ENCODE data around the gene MAP3K9. TPM values are rescaled to one million over a fixed set of nuclear protein-coding genes. Genes with fewer than 3 reads are reported as not detected.

Gene MAP3K9
- total RNA-seq, 4 donors from 2014 or later: 12.6 to 16.5 (median 14.7) TPM

- TF ChIP-seq POLR2A (IDR thresholded peaks at IDR 0.05) (no peak), POLR2AphosphoS5 (IDR thresholded peaks at IDR 0.05) (no peak)
- H3K9me3 ChIP-seq: no peaks in the 10 kb centered on the region
- H3K27ac ChIP-seq: no peak overlapping the region
- DNase-seq (ENCODE audit: low spot score in 2 of 2): no peak
- WGBS: 84% methylated on average over 3 of the region's 3 CpGs
- no peaks in the 10 kb centered on the region for H3K36me3 ChIP-seq
- no peaks in the 10 kb centered on the region for H3K4me1 ChIP-seq
- no peaks in the 10 kb centered on the region for H3K27me3 ChIP-seq
- no peak overlapping the region for H3K4me3 ChIP-seq
These were observed 36.0 kb downstream of the MAP3K9 start for GRCh38 chr14:70773182-70773862.

GRCh38 chr14:70771781-70772212 is 37.5 kb downstream of the MAP3K9 start:
- no peak overlapping the region for H3K27ac ChIP-seq
- TF ChIP-seq POLR2AphosphoS5 (IDR thresholded peaks at IDR 0.05) (no peak), POLR2A (IDR thresholded peaks at IDR 0.05) (no peak), EP300 (IDR thresholded peaks at IDR 0.05) (no peak), CTCF (IDR thresholded peaks at IDR 0.05) (no peak)
- H3K4me1 ChIP-seq: no peaks in the 10 kb centered on the region
- H3K27me3 ChIP-seq: no peaks in the 10 kb centered on the region
- no peak for DNase-seq (ENCODE audit: low spot score in 2 of 2)
- no peak overlapping the region for H3K4me3 ChIP-seq
- no peaks in the 10 kb centered on the region for H3K36me3 ChIP-seq
- 72% methylated on average over 14 of the region's 15 CpGs for WGBS
- H3K9me3 ChIP-seq: no peaks in the 10 kb centered on the region

GRCh38 chr14:70770490-70770889 is 38.8 kb downstream of the MAP3K9 start:
- WGBS: 73% methylated on average over 7 of the region's 7 CpGs
- Histone ChIP-seq H3K4me3 (no peak overlapping the region), H3K27me3 (no peaks in the 10 kb centered on the region), H3K4me1 (no peaks in the 10 kb centered on the region), H3K27ac (no peak overlapping the region), H3K36me3 (no peaks in the 10 kb centered on the region), H3K9me3 (no peaks in the 10 kb centered on the region)
- DNase-seq (ENCODE audit: low spot score in 2 of 2): no peak
- TF ChIP-seq POLR2A (IDR thresholded peaks at IDR 0.05): no peak
- TF ChIP-seq CTCF (IDR thresholded peaks at IDR 0.05): no peak
- no peak for TF ChIP-seq EP300 (IDR thresholded peaks at IDR 0.05)

- Histone ChIP-seq H3K27ac (no peak overlapping the region), H3K4me3 (no peak overlapping the region), H3K9me3 (no peaks in the 10 kb centered on the region), H3K27me3 (no peaks in the 10 kb centered on the region), H3K4me1 (no peaks in the 10 kb centered on the region), H3K36me3 (no peaks in the 10 kb centered on the region)
- TF ChIP-seq POLR2A (IDR thresholded peaks at IDR 0.05): no peak
- no peak for TF ChIP-seq EP300 (IDR thresholded peaks at IDR 0.05)
- TF ChIP-seq POLR2AphosphoS5 (IDR thresholded peaks at IDR 0.05): no peak
- no peak for DNase-seq (ENCODE audit: low spot score in 2 of 2)
- WGBS: 100% methylated on average over 1 of the region's 1 CpG
These were observed 49.9 kb downstream of the MAP3K9 start for GRCh38 chr14:70759398-70759797.

- H3K27ac ChIP-seq: no peak overlapping the region
- no peak for TF ChIP-seq EP300 (IDR thresholded peaks at IDR 0.05)
These were observed 53.7 kb downstream of the MAP3K9 start for GRCh38 chr14:70755655-70756054.

GRCh38 chr14:70754991-70755390 is 54.3 kb downstream of the MAP3K9 start:
- TF ChIP-seq EP300 (IDR thresholded peaks at IDR 0.05) (no peak), POLR2A (IDR thresholded peaks at IDR 0.05) (no peak), POLR2AphosphoS5 (IDR thresholded peaks at IDR 0.05) (no peak), CTCF (IDR thresholded peaks at IDR 0.05) (no peak)
- H3K4me3 ChIP-seq: no peak overlapping the region
- peaks cover 5% of the 10 kb centered on the region for H3K36me3 ChIP-seq
- H3K9me3 ChIP-seq: no peaks in the 10 kb centered on the region
- no peaks in the 10 kb centered on the region for H3K4me1 ChIP-seq
- WGBS: 47% methylated on average over 3 of the region's 3 CpGs
- no peaks in the 10 kb centered on the region for H3K27me3 ChIP-seq
- no peak overlapping the region for H3K27ac ChIP-seq
- no peak for DNase-seq (ENCODE audit: low spot score in 2 of 2)

More at GRCh38 chr14:70755655-70756054, 53.7 kb downstream of the MAP3K9 start:
- Histone ChIP-seq H3K9me3 (no peaks in the 10 kb centered on the region), H3K4me3 (no peak overlapping the region), H3K4me1 (no peaks in the 10 kb centered on the region), H3K36me3 (peaks cover 5% of the 10 kb centered on the region), H3K27me3 (no peaks in the 10 kb centered on the region)
- no peak for DNase-seq (ENCODE audit: low spot score in 2 of 2)

Data from suprapubic skin (tissue), 4 donors.